T-helper 17 cell (primary cell): ENCODE measurements around the gene COX6A1. TPM values are rescaled to one million over a fixed set of nuclear protein-coding genes. Genes with fewer than 3 reads are reported as not detected.

Experiments used
- ATAC-seq: fragments of 150-1000 bp; cut with Tn5 transposase; 2 replicates; pipeline ENCODE4 v1.10.0; 2021; ENCODE audit warnings: mild to moderate bottlenecking, moderate library complexity
- DNase-seq, 3 donors: peaks; one replicate each; pipeline versions ENCODE4 v3.0.0 to v3.0.0-alpha.2; 2020 to 2021
- H3K9me3 ChIP-seq: one replicate; pipeline ENCODE4 v1.7.0; 2013; ENCODE audit warnings: low read length, mild to moderate bottlenecking; ENCODE audit not compliant: control insufficient read depth, poor library complexity, severe bottlenecking
- H3K27ac Mint-ChIP-seq: one replicate; pipeline ENCODE4 v1.8.0; 2022; ENCODE audit warnings: mild to moderate bottlenecking, moderate library complexity, mixed read lengths
- H3K27me3 Mint-ChIP-seq: one replicate; pipeline ENCODE4 v1.8.0; 2022; ENCODE audit warnings: mixed read lengths
- H3K36me3 Mint-ChIP-seq: one replicate; pipeline ENCODE4 v1.8.0; 2022; ENCODE audit warnings: low read depth, mixed read lengths
- H3K4me1 Mint-ChIP-seq: one replicate; pipeline ENCODE4 v1.8.0; 2022; ENCODE audit warnings: mild to moderate bottlenecking, mixed read lengths
- H3K4me3 Mint-ChIP-seq: one replicate; pipeline ENCODE4 v1.8.0; 2022; ENCODE audit warnings: mild to moderate bottlenecking, moderate library complexity, mixed read lengths
- total RNA-seq, 4 donors: library from RNA in 2 of 4; stranded (reverse) in 2 of 4; gene quantifications; one replicate each; pipeline ENCODE4 v1.2.3 and lab custom pipeline; 2022 to 2026

The COX6A1 gene
- total RNA-seq, 2 donors from 2014 or later: 136 to 144 TPM

GRCh38 chr12:120465756-120466155, 27.8 kb downstream of the COX6A1 start:
- Mint-ChIP-seq H3K36me3 (peaks cover 4% of the 10 kb centered on the region), H3K4me1 (peaks cover 22% of the 10 kb centered on the region), H3K27me3 (no peaks in the 10 kb centered on the region), H3K4me3 (no peak overlapping the region), H3K27ac (no peak overlapping the region)
- ATAC-seq (no peak), DNase-seq (no peak)
- H3K9me3 ChIP-seq: no peaks in the 10 kb centered on the region

DNA sequence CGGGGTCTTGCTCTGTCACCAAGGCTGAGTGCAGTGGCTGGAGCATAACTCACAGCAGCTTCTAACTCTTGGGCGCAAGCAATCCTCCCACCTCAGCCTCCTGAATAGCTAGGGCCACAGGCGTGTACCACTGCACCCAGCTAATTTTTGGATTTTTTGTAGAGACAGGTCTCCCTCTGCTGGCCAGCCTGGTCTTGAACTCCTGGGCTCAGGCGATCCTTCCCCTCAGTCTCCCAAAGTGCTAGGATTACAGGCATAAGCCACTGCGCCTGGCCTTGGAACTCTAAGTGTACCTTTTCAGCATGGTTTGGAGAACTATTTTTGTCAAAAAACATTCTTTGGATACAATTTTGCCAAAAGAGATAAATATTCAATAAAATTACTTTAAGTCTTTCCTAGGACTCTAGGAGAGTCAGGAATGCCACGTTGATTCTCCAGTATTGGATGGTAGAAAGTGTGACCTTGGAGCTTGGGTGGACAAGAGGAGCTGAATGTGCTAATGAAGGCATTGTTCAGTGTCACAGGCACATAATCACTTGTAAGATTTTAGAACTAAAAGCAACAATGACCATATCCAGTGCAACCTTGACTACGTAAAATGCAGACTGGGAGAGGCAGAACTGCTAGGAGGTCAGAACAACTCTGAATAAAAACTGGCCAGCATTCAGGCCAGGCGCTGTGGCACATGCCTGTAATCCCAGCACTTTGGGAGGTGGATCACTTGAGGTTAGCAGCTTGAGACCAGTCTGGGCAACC, 28.8 kb downstream of the COX6A1 start:
- no peaks in the 10 kb centered on the region for H3K27me3 Mint-ChIP-seq
- peaks cover 22% of the 10 kb centered on the region for H3K4me1 Mint-ChIP-seq
- no peak overlapping the region for H3K4me3 Mint-ChIP-seq
- no peaks in the 10 kb centered on the region for H3K9me3 ChIP-seq
- H3K36me3 Mint-ChIP-seq: peaks cover 4% of the 10 kb centered on the region
- ATAC-seq: no peak
- no peak overlapping the region for H3K27ac Mint-ChIP-seq
- DNase-seq: peak in 2 of 3 donors; percentile 16 to 22

DNA sequence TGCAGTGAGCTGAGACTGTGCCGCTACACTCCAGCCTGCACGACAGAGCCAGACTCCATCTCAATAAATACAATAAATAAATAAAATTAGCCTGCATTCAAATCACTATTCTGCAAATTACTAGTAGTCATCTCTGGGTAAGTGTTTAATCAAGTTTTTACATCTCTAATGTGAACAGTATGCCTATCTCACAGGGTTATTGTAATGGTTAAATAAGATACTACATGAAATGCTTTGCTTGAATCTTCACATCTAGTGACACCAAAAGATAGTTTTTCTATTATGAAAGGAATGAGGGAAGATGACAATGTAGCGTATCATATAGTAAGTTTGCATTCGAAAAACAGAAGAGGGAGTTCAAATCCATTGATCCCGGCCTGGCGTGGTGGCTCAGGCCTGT, 29.5 kb downstream of the COX6A1 start:
- no peaks in the 10 kb centered on the region for H3K9me3 ChIP-seq

DNA sequence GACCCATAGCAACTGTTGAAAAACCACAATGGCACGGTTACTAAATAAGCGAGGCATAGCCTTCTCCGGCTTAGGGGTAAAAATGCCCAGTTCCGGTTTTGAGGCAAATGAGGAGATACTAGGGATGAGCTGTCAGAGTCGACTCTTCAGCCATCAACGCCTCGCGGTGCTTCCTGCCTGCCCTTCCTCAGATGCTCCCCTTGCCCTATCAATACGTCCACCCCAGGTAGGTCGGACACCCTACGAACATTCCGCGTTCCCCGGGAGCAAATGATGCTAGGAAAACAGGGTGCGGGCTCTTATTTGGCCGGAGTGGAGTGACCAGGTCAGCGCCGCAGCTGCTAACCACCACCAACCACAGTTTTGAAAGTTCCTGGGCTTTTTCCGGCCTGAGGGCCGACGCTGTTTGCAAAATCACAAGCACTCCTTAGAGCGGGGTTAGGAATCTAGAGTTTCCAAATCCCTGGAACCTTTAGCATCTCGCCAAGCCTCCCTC, 30.5 kb downstream of the COX6A1 start:
- no peaks in the 10 kb centered on the region for H3K27me3 Mint-ChIP-seq
- ATAC-seq (no peak), DNase-seq (no peak)
- H3K27ac Mint-ChIP-seq: peak overlapping the region; percentile 79
- H3K4me1 Mint-ChIP-seq: peaks cover 25% of the 10 kb centered on the region
- peaks cover 3% of the 10 kb centered on the region for H3K36me3 Mint-ChIP-seq
- H3K4me3 Mint-ChIP-seq: peak overlapping the region; percentile 91
- H3K9me3 ChIP-seq: no peaks in the 10 kb centered on the region

More for the DNA sequence above, 29.5 kb downstream of the COX6A1 start:
- DNase-seq: no peak
- no peak for ATAC-seq
- Mint-ChIP-seq H3K27ac (peak overlapping the region; percentile 79), H3K27me3 (no peaks in the 10 kb centered on the region), H3K36me3 (peaks cover 3% of the 10 kb centered on the region), H3K4me3 (peak overlapping the region; percentile 53), H3K4me1 (peaks cover 22% of the 10 kb centered on the region)

DNA sequence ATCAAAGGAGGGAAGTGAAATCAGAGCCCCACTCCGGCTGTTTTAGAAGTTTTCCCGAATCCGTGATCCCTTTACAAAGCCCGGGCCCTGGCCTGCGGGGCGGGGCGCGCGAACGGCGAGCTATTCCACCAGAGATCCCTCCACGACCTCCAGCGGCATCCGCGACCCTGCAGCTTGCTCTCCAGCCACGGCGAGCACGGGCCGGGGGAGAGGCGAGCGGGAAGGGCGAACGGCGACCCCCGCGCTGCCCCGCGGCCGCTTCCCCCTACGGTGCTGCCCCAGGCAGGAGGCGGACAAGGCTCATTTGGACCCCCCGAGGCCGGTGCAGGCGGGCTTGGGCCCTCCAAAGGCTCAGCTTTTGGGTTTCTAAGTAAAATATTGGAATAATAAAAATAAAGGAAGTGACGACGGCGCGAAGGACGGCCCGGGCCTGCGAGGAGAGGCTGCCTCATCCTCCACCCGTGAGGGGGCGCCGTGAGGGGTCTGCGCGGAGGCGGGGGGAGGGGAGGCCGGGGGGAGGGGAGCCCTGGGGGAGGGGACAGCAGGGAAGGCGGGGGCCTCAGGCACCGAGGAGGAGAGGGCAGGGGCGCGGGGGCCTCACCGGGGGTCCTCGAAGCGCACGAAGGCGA, 31.0 kb downstream of the COX6A1 start:
- no peaks in the 10 kb centered on the region for H3K27me3 Mint-ChIP-seq

DNA sequence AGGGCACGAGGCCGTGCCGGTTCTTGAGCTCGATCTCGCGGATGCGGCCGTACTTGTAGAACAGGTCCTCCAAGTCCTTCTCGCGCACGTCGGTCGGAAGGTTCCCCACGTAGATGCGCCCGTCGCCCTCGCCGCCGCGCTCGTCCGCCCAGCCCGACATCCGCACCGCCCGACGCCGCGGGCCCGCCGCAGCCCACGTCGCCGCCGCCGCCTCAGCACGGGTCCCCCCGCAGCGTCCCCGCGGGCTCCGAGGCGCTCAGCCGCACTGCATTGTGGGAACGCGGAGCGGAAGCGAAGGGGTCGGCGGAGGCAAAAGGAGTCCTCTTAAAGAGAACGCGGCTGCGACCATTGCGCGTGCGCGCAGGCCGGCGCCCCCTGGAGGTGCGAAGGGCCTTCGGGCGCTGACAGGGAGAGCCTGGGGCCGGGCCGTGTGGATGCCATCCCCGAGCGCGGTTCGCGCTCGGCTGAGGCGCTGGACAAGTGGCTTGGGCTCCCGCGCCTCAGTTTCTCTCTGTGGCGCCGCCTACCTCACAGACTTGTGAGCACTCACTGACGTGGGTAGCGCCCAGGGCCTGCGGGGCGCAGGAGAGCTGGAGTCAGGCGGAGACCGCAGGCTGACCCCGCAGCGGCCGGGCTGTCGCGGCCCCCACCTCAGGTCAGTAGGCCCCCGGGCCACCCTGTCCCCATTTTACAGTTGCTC, 31.7 kb downstream of the COX6A1 start, which contains the start of gene SRSF9:
Gene SRSF9, minus strand, starts transcription at position 299 of the 700 bp plus-strand sequence. Its CDS starts 139 bp downstream, at position 160.
- peak within 1 kb of the TSS; percentile 79 for H3K27ac Mint-ChIP-seq
- H3K4me1 Mint-ChIP-seq: peaks cover 24% of the 10 kb centered on the region
- ATAC-seq (peak; percentile 88), DNase-seq (peak; percentile 96 to 99 (median 98))
- no peaks in the 10 kb centered on the region for H3K27me3 Mint-ChIP-seq
- H3K4me3 Mint-ChIP-seq: peak within 1 kb of the TSS; percentile 91
- H3K36me3 Mint-ChIP-seq: peaks cover 2% of the 10 kb centered on the region
- no peaks in the 10 kb centered on the region for H3K9me3 ChIP-seq

More for the DNA sequence above, 31.0 kb downstream of the COX6A1 start:
- H3K9me3 ChIP-seq: no peaks in the 10 kb centered on the region
- peak; percentile 8 to 36 (median 14) for DNase-seq
- Mint-ChIP-seq H3K4me1 (peaks cover 25% of the 10 kb centered on the region), H3K27ac (peak overlapping the region; percentile 79), H3K4me3 (peak overlapping the region; percentile 91), H3K36me3 (peaks cover 3% of the 10 kb centered on the region)
- peak; percentile 55 for ATAC-seq

DNA sequence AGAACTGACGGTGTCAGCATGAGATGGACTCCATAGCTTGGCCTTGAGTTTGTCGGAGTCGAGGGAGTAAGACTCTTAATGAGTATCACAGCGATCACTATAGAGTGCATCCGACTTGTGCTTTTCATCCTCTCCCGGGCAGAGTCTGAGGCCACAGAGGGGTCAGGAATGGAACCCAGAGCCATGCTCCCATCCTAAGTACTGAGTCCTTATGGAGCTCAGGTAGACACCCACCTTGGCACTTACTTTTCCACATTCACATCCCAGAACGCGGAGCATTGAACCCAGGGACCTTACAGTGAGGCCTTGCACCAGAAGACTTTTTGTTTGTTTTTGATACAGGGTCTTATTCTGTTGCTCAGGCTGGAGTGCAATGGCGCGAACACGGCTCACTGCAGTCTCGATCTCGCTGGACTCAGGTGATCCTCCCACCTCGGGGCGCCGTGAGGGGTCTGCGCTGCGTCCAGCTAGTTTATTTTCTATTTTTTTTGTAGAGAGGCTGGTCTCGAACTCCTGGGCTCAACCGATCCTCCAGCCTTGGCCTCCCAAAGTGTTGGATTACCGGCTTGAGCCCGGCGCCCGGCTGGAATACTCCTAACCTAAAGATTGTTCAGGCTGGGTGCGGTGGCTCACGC, 32.4 kb downstream of the COX6A1 start:
- H3K9me3 ChIP-seq: no peaks in the 10 kb centered on the region
- peaks cover 26% of the 10 kb centered on the region for H3K4me1 Mint-ChIP-seq
- H3K36me3 Mint-ChIP-seq: peaks cover 2% of the 10 kb centered on the region
- ATAC-seq: peak; percentile 12
- peak overlapping the region; percentile 91 for H3K4me3 Mint-ChIP-seq
- H3K27ac Mint-ChIP-seq: peak overlapping the region; percentile 78
- no peaks in the 10 kb centered on the region for H3K27me3 Mint-ChIP-seq
- DNase-seq: no peak

GRCh38 chr12:120472521-120472920, 34.6 kb downstream of the COX6A1 start:
- DNase-seq: no peak
- no peaks in the 10 kb centered on the region for H3K27me3 Mint-ChIP-seq
- H3K4me3 Mint-ChIP-seq: no peak overlapping the region
- no peak overlapping the region for H3K27ac Mint-ChIP-seq
- no peak for ATAC-seq
- peaks cover 18% of the 10 kb centered on the region for H3K4me1 Mint-ChIP-seq
- H3K9me3 ChIP-seq: no peaks in the 10 kb centered on the region
- H3K36me3 Mint-ChIP-seq: peaks cover 2% of the 10 kb centered on the region

DNA sequence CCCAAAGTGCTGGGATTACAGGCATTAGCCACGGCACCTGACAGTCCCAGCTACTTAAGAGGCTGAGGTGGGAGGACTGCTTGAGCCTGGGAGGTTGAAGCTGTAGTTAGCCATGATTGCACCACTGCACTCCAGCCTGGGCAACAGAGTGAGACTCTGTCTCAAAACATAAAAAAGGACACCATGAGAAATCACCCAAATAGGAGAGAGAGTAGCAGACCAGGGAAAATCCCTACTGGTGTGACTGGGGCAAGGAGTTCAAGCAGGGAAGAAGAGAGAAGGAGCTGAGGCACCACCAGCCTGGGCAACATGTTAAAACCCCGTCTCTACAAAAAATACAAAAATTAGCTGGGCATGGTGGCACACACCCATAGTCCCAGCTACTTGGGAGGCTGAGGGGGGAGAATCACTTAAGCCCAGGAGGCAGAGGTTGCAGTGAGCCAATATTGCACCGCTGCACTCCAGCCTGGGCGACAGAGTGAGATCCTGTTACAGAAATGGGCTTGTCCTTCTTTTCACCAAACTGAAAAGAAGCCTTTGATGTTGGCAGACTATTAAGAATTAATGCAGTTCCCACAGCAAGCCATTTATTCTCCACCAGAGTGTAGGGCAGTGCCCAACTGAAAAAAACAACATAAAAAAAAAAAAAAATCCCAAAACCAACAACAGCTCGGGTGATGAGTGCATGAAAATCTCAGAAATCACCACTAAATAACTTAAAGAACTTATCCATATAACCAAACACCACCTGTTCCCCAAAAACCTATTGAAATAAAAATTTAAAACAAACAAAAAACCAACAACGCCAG, 36.1 kb downstream of the COX6A1 start:
- H3K36me3 Mint-ChIP-seq: peaks cover 2% of the 10 kb centered on the region
- H3K4me1 Mint-ChIP-seq: peaks cover 10% of the 10 kb centered on the region
- DNase-seq (no peak), ATAC-seq (no peak)
- no peaks in the 10 kb centered on the region for H3K9me3 ChIP-seq
- H3K27me3 Mint-ChIP-seq: no peaks in the 10 kb centered on the region
- H3K27ac Mint-ChIP-seq: peak overlapping the region; percentile 21
- H3K4me3 Mint-ChIP-seq: no peak overlapping the region

- H3K4me3 Mint-ChIP-seq: no peak overlapping the region
- ATAC-seq (no peak), DNase-seq (no peak)
- H3K4me1 Mint-ChIP-seq: peaks cover 10% of the 10 kb centered on the region
- H3K9me3 ChIP-seq: no peaks in the 10 kb centered on the region
- H3K36me3 Mint-ChIP-seq: peaks cover 2% of the 10 kb centered on the region
- peak overlapping the region; percentile 21 for H3K27ac Mint-ChIP-seq
- H3K27me3 Mint-ChIP-seq: no peaks in the 10 kb centered on the region
Observed at GRCh38 chr12:120474616-120474960, 36.7 kb downstream of the COX6A1 start.

GRCh38 chr12:120475643-120476042, 37.7 kb downstream of the COX6A1 start:
- H3K4me3 Mint-ChIP-seq: no peak overlapping the region
- no peak for DNase-seq
- ATAC-seq: no peak
- no peaks in the 10 kb centered on the region for H3K27me3 Mint-ChIP-seq
- H3K27ac Mint-ChIP-seq: no peak overlapping the region
- H3K9me3 ChIP-seq: no peaks in the 10 kb centered on the region
- H3K36me3 Mint-ChIP-seq: peaks cover 2% of the 10 kb centered on the region
- peaks cover 9% of the 10 kb centered on the region for H3K4me1 Mint-ChIP-seq

DNA sequence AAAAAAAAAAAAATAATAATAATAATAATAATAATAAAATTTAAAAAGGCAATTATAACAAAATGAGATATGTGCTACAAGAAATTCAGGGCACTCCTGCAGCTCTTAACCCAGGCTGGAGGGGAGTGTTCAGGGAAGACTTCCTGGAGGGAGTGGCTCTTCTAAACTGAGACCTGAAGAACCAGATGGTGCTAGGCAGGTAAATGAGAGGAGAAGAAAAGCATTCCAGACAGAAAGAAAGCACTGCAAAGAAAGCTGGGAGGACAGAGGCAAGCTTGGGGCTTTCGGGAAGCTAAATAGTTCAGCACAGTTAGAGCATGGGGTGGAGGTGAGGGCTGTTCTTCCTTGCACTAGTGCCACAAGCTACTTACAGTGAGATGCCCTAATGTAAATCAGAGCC, 41.5 kb downstream of the COX6A1 start:
- Mint-ChIP-seq H3K27me3 (no peaks in the 10 kb centered on the region), H3K4me1 (peaks cover 17% of the 10 kb centered on the region), H3K36me3 (peaks cover 2% of the 10 kb centered on the region), H3K27ac (no peak overlapping the region), H3K4me3 (no peak overlapping the region)
- H3K9me3 ChIP-seq: no peaks in the 10 kb centered on the region
- ATAC-seq (no peak), DNase-seq (no peak)
